Tibial artery (tissue), 4 donors: ENCODE results near the gene CCDC112.

ENCODE experiments used
- DNase-seq, 2 donors: peaks; one replicate each; pipeline ENCODE4 v3.0.0-alpha.2; 2019
- H3K27ac ChIP-seq, 2 donors: fragments of 200-600 bp; sonication (generic) in 1 of 2; 1 replicate in 1 of 2; 2 replicates in 1 of 2; pipeline ENCODE4 v1.5.1; 2018 to 2019; ENCODE audit warnings: mild to moderate bottlenecking in 1 of 2
- H3K27me3 ChIP-seq, 2 donors: fragments of 200-600 bp; sonication (generic) in 1 of 2; one replicate each; pipeline versions ENCODE4 v1.5.1 to v1.6.0; 2016 to 2019
- H3K36me3 ChIP-seq, 3 donors: fragments of 200-600 bp; sonication (generic) in 2 of 3; one replicate each; pipeline ENCODE4 v1.5.1; 2016 to 2019; ENCODE audit warnings: mild to moderate bottlenecking in 2 of 3
- H3K4me1 ChIP-seq, 4 donors: fragments of 200-600 bp; sonication (generic) in 2 of 4; 1 replicate in 3 of 4; 2 replicates in 1 of 4; pipeline ENCODE4 v1.5.1; 2016 to 2019
- H3K4me3 ChIP-seq, 2 donors: fragments of 200-600 bp; sonication (generic) in 1 of 2; 1 replicate in 1 of 2; 2 replicates in 1 of 2; pipeline ENCODE4 v1.5.1; 2018 to 2019; ENCODE audit warnings: mild to moderate bottlenecking in 2 of 2
- H3K9me3 ChIP-seq, 3 donors: fragments of 200-600 bp; sonication (generic) in 1 of 3; one replicate each; pipeline ENCODE4 v1.5.1; 2016 to 2019
- intact Hi-C: fragments of 100-400 bp; cut with DNase I; formaldehyde crosslinking; loops from one replicate; pipeline ENCODE4 v1.15.0; 2023; ENCODE audit warnings: low total_unique reads
- TF ChIP-seq, protein P1 (sequence below), 2 experiments: fragments of 200-600 bp in 1 of 2; fragments of 450-650 bp in 1 of 2; IDR thresholded peaks; one replicate each; pipeline ENCODE4 v1.5.1; 2017 to 2019; ENCODE audit warnings: antibody characterized with exemption in 2 of 2, mild to moderate bottlenecking in 1 of 2, moderate library complexity in 1 of 2

Gene CCDC112

DNA sequence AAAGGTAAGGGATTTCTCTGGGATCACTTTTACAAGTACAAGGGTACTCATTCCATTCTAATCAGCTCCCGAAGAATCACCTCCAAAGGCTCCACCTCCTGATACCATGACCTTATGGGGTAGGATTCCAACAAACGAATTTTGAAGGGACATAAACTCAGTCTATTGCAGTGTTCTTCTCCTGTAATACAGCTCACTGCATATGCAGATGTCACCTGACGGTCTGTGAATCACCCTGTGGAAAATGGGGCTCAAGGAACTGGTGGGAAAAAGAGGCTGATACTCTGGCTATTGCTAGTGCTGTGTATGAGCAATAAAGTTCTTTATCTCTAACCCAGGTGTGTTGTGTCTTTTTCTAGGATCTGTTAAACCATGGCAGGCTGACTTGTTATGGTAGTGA lies 42.4 kb upstream of the CCDC112 start:
- Histone ChIP-seq H3K4me3 (no peak overlapping the region), H3K27ac (no peak overlapping the region), H3K9me3 (no peaks in the 10 kb centered on the region), H3K4me1 (no peaks in the 10 kb centered on the region), H3K36me3 (no peaks in the 10 kb centered on the region), H3K27me3 (no peaks in the 10 kb centered on the region)
- TF ChIP-seq, protein P1, sequence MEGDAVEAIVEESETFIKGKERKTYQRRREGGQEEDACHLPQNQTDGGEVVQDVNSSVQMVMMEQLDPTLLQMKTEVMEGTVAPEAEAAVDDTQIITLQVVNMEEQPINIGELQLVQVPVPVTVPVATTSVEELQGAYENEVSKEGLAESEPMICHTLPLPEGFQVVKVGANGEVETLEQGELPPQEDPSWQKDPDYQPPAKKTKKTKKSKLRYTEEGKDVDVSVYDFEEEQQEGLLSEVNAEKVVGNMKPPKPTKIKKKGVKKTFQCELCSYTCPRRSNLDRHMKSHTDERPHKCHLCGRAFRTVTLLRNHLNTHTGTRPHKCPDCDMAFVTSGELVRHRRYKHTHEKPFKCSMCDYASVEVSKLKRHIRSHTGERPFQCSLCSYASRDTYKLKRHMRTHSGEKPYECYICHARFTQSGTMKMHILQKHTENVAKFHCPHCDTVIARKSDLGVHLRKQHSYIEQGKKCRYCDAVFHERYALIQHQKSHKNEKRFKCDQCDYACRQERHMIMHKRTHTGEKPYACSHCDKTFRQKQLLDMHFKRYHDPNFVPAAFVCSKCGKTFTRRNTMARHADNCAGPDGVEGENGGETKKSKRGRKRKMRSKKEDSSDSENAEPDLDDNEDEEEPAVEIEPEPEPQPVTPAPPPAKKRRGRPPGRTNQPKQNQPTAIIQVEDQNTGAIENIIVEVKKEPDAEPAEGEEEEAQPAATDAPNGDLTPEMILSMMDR (IDR thresholded peaks at IDR 0.05) = no peak
- intact Hi-C loops = no loop called here
- DNase-seq = no peak

DNA sequence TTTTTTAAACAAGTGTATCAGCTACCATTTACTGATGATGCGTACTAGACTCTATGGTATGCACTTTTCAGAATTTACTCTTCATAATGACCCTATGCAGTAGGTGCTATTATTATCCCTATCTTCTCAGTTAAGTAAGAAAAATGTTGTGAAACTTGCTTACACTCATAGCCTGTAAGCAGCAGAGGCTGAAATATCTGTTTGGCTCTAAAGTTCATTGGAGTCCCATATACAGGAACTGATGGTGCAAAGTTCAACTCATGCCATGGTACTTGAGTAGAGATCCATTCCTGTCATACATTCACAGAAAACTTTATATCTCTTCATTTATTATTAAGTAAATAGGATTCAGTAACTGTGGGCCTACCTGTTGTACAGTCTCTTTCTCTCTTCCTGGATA lies 41.4 kb upstream of the CCDC112 start:
- Histone ChIP-seq H3K27me3 (no peaks in the 10 kb centered on the region), H3K4me3 (no peak overlapping the region), H3K36me3 (no peaks in the 10 kb centered on the region), H3K9me3 (no peaks in the 10 kb centered on the region), H3K27ac (no peak overlapping the region), H3K4me1 (no peaks in the 10 kb centered on the region)
- TF ChIP-seq, protein P1 (IDR thresholded peaks at IDR 0.05) = no peak
- DNase-seq = no peak
- intact Hi-C loops = no loop called here

DNA sequence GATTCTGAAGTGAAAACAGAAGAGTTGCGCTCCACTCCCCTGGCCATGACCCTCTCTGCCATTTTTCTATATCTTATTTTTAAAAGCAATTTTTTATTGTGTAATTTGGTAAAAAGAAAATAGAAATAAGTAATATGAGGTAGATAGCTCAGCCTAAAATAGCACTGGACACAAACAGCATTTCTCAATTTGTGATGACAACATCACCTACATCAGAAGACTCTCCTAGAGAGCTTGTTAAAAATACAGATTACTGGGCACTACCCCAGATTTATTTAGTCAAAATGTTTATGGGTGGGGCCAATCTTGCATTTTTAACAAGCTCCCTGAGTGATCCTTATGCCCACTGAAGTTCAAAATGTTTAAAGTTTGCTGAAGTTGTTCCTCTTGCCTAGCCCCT lies 40.5 kb upstream of the CCDC112 start:
- Histone ChIP-seq H3K27me3 (no peaks in the 10 kb centered on the region), H3K36me3 (no peaks in the 10 kb centered on the region), H3K4me3 (no peak overlapping the region), H3K27ac (no peak overlapping the region), H3K4me1 (no peaks in the 10 kb centered on the region), H3K9me3 (no peaks in the 10 kb centered on the region)
- TF ChIP-seq, protein P1 (IDR thresholded peaks at IDR 0.05) = no peak
- DNase-seq = no peak
- intact Hi-C loops = no loop called here

DNA sequence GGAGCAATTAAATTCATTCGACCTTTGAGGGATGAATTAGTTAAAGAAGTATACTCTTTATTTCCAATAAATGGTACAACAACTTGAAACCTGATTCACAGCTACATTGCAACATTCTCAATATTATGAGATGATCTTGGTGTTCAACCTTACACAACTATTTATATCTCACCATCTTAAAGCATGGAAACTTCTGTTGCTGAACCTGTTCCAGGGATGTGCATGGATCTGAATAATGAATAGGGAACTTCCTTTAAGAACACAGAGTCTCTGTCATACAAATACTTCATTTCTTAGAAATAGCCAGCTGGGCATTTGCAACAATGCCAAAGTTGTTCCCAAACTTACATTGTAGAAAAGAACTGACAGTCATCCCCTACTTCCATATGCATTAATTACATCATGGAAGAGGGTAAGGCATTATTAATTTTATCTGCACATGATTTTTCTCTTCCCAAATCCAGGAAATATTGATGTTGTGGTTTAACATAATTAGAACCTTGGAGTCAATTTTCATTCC lies 39.8 kb upstream of the CCDC112 start:
- intact Hi-C loops = no loop called here
- Histone ChIP-seq H3K27ac (no peak overlapping the region), H3K4me3 (no peak overlapping the region), H3K27me3 (no peaks in the 10 kb centered on the region), H3K9me3 (no peaks in the 10 kb centered on the region), H3K4me1 (no peaks in the 10 kb centered on the region), H3K36me3 (no peaks in the 10 kb centered on the region)
- TF ChIP-seq, protein P1 (IDR thresholded peaks at IDR 0.05) = no peak
- DNase-seq = no peak

GRCh38 chr5:115335301-115335700 lies 38.8 kb upstream of the CCDC112 start:
- Histone ChIP-seq H3K9me3 (no peaks in the 10 kb centered on the region), H3K4me1 (no peaks in the 10 kb centered on the region), H3K36me3 (no peaks in the 10 kb centered on the region), H3K27ac (no peak overlapping the region), H3K27me3 (no peaks in the 10 kb centered on the region), H3K4me3 (no peak overlapping the region)
- intact Hi-C loops = no loop called here
- TF ChIP-seq, protein P1 (IDR thresholded peaks at IDR 0.05) = no peak
- no peak for DNase-seq

GRCh38 chr5:115333164-115333563 lies 36.7 kb upstream of the CCDC112 start:
- TF ChIP-seq, protein P1 (IDR thresholded peaks at IDR 0.05) = no peak
- H3K4me3 ChIP-seq = no peak overlapping the region
- H3K4me1 ChIP-seq = no peaks in the 10 kb centered on the region
- H3K27ac ChIP-seq = no peak overlapping the region
- H3K36me3 ChIP-seq = no peaks in the 10 kb centered on the region
- H3K27me3 ChIP-seq = no peaks in the 10 kb centered on the region
- no peak for DNase-seq
- intact Hi-C loops = no loop called here
- H3K9me3 ChIP-seq = no peaks in the 10 kb centered on the region
